GM18505 (cell line): ENCODE results near the gene ALG9.

Source experiments
- ATAC-seq: cut with Tn5 transposase; IDR thresholded peaks from one replicate; pipeline ENCODE4 v1.9.1; 2021; ENCODE audit not compliant: unreplicated experiment
- POLR2A ChIP-seq: IDR thresholded peaks from 4 replicates; pipeline ENCODE4 v1.6.1; 2011; ENCODE audit warnings: borderline replicate concordance; ENCODE audit not compliant: insufficient read depth, insufficient read length; ENCODE audit errors: extremely low read depth

Gene ALG9

GRCh38 chr11:111860257-111860656, 11.1 kb downstream of the ALG9 start:
- no peak for ATAC-seq
- TF ChIP-seq POLR2A, result no peak

DNA sequence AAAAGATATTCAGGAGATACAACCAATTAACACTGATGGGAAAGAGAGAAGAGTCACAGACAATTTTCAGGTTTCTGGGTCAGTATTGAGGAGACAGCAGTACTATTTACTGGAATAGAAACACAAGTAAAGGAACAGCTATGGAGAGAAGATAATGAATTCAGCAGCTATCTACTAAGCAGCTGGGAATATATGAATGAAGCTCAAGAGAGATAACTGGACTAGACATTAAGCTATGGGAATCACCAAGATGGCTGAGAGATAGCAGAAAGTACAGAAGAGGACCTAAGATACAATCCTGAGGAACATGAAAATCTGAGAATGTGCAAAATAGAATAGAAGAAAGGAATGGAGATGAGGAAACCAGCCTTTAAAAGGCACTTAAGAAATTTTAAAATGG, 15.9 kb downstream of the ALG9 start:
- no peak for TF ChIP-seq POLR2A
- no peak for ATAC-seq

DNA sequence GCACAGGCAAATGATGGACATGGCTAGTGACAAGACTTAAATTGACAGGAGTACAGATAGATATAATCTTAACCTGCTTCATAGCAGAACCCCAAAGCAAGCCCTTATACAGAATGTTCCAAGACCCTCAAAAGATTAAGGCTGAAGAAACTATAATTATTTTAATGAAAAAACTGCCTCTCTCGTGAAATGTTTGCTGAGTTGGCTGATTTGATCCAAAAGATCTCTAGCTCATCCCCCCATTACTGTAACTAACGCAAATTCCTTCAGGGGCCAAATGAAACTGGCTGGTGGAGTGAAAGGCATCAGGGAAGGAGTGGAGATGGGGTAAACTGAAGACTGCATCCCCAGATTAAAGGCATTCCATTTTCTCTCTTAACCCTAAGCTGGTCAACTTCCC, 19.3 kb downstream of the ALG9 start:
- no peak for ATAC-seq

GRCh38 chr11:111851636-111852035, 19.7 kb downstream of the ALG9 start:
- ATAC-seq, result no peak

More for the DNA sequence above, 19.3 kb downstream of the ALG9 start:
- TF ChIP-seq POLR2A, result no peak

GRCh38 chr11:111851067-111851466, 20.3 kb downstream of the ALG9 start:
- no peak for TF ChIP-seq POLR2A
- no peak for ATAC-seq

More at GRCh38 chr11:111851636-111852035, 19.7 kb downstream of the ALG9 start:
- TF ChIP-seq POLR2A, result no peak

DNA sequence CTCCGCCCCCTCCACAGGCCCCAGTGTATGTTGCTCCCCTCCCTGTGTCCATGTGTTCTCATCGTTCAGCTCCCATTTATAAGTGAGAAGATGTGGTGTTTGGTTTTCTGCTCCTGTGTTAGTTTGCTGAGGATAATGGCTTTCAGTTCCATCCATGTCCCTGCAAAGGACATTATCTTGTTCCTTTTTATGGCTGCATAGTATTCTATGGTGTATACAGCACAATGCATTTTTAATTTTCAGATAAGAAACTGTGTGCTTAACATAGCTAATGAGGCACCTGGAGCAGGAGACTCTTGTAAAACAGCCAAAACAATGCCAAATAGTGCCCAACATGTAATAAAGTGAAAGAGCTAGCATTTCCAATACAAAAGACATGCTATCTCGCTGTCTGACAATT, 21.8 kb downstream of the ALG9 start:
- no peak for ATAC-seq
- TF ChIP-seq POLR2A, result no peak

DNA sequence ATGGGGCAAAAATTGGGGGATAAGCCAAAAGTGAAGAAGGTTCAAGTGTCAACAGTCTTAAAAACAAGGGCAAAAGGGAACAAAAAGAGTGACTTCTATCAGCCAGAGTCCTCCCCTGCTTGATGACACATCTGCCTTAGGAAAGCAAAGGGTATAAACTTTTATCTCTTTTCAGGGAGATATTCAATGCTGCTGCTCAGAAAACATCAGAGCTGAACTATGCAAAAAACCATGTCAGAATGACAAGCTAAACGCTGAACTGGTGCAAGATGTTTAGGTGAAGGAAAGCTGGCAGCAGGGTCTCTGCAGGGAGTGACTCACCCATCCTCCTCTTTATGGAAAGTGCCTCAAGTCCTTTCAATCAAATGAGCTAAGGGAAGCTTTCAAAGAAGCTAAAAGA, 24.7 kb downstream of the ALG9 start:
- no peak for ATAC-seq
- TF ChIP-seq POLR2A, result no peak

- TF ChIP-seq POLR2A, result no peak
- ATAC-seq, result no peak
These were observed 25.3 kb downstream of the ALG9 start for GRCh38 chr11:111846063-111846462.

- no peak for ATAC-seq
- TF ChIP-seq POLR2A, result no peak
These were observed 25.9 kb downstream of the ALG9 start for GRCh38 chr11:111845276-111846028.

DNA sequence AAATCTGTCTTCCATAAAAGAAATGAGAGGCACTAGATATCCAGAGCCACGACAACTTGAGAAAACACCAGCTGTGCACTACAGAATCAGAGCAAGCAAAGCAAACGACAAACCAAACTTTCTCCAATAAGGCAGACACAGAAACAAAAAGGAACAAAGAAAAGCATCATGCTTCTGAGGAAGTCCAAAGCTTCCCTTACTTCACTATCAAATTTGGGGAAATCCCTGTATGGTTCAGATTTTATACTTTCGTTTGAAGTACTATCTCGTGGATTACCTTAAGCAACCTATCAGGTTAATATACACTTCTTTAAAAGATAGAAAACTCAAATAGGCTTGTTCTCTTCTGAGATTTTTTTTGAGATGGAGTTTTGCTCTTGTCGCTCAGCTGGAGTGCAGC, 27.7 kb downstream of the ALG9 start:
- TF ChIP-seq POLR2A, result no peak
- ATAC-seq, result no peak

GRCh38 chr11:111841370-111842053, 29.9 kb downstream of the ALG9 start:
- no peak for TF ChIP-seq POLR2A
- ATAC-seq, result no peak

DNA sequence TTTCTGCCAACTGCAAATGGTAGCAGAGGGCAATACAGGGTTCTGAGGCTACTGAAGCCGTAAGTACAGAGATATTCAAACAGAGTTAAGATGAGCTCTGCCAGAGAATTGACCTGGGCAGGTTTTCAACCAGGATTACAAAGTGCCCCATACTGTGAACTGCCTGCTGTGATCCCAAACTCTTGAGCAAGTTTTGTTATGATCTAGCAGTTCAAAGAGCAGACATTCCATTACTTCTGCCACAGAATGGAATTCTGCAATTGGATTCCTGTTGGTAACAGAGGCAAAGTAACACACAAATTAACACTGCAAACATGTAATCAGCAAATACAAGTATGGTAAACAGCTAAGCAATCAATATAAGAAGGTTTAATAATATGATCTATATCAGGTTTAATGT, 31.2 kb downstream of the ALG9 start:
- ATAC-seq, result no peak
- TF ChIP-seq POLR2A, result no peak

DNA sequence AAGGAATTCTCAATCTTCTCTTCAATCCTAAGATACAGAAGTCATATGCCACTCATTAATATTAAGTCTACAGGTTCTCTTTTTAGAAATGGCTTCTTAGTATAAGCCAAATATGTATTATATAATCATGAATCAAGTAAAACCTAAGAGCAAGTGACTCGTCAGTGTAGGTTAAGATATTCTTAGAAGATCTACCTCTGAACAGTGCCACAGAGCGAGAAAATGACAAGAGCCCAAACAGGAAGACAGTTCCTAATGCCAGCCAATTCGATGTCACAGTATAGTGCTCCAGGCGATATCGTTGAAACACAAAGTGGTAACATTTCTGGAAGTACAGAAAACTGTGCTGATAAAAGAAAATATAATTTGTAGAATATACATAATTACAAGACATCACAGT, 33.3 kb downstream of the ALG9 start:
- TF ChIP-seq POLR2A, result no peak
- no peak for ATAC-seq

- ATAC-seq, result no peak
- TF ChIP-seq POLR2A, result no peak
These were observed 34.0 kb downstream of the ALG9 start for GRCh38 chr11:111837366-111837891.

- ATAC-seq, result peak; percentile 57
- TF ChIP-seq POLR2A, result no peak
These were observed 34.7 kb downstream of the ALG9 start for GRCh38 chr11:111836721-111837120.

GRCh38 chr11:111836162-111836561, 35.2 kb downstream of the ALG9 start:
- no peak for ATAC-seq
- no peak for TF ChIP-seq POLR2A
